Activated T-helper 1 cell treated with anti-CD3 and anti-CD28 coated beads, Interleukin-2, amount 50 U/mL, for 16 hours (primary cell): ENCODE data around the gene SAMD1.

Experiments used
- DNase-seq, 2 donors: peaks; one replicate each; pipeline ENCODE4 v3.0.0-alpha.2; 2020; ENCODE audit warnings: low read depth in 1 of 2, low spot score in 1 of 2

The SAMD1 gene

DNA sequence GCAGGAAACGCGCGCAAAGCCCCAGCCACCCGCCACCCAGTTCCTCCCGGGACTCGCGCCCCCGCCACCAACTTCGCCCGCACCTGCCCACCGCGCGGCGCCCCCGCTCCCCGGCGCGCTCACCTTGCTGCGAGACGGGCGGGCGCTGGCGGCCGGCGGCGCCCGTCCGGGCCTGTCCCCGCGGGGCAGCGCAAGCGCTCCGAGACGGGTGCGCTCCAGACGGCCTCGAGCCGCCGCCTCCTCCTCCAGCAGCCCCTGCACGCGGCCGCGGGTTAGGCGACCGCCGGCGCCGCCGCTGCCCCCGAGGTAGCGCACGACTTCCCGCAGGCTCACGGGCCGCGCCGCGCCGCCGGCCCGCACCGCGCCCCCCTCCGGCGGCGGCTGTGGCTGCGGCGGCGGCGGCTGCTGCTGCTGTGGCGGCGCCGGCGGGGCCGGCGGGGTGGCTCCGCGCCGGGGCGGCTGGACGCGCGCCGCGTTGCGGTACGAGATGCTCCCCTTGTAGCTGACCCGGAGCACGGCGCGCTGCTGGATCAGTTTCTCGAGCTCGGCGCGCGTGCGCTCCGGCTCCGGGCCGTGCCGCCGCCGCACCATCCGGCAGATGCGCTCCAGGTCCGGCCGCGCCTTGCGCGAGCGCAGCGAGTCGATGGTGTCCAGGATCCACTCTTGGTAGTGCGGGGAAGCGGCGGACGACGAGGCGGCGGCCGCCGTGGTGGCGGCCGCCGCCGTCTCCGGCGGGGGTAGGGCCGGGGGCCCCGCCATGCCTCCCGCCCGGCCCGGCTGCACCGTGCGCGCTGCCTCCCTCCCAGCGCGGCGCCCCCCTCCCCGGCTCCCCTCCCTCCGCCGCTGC lies 666 bp downstream of the SAMD1 start:
- no peak for DNase-seq

DNA sequence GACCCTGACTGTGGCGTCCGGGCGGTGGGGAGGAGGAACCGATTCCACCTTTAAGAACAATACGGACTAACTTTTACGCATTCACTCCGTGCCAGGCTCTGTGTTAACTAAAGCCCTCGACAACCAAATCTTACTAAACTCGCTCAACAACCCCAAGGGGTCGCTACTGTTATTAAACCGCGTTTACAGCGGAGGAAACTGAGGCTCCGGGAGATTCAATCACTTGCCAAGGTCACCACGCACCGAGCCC lies 1.2 kb downstream of the SAMD1 start:
- DNase-seq = no peak

GRCh38 chr19:14088634-14089411 lies 1.7 kb downstream of the SAMD1 start:
- DNase-seq = no peak

GRCh38 chr19:14086098-14086497 lies 4.5 kb downstream of the SAMD1 start:
- no peak for DNase-seq

GRCh38 chr19:14085309-14085995 lies 5.1 kb downstream of the SAMD1 start, which contains the start of gene C19orf67:
TSS of gene C19orf67 (minus strand) at chr19:14085783. CDS start at chr19:14085627, 156 bp downstream.
- DNase-seq = no peak

GRCh38 chr19:14082675-14082960 lies 7.9 kb downstream of the SAMD1 start:
- no peak for DNase-seq

DNA sequence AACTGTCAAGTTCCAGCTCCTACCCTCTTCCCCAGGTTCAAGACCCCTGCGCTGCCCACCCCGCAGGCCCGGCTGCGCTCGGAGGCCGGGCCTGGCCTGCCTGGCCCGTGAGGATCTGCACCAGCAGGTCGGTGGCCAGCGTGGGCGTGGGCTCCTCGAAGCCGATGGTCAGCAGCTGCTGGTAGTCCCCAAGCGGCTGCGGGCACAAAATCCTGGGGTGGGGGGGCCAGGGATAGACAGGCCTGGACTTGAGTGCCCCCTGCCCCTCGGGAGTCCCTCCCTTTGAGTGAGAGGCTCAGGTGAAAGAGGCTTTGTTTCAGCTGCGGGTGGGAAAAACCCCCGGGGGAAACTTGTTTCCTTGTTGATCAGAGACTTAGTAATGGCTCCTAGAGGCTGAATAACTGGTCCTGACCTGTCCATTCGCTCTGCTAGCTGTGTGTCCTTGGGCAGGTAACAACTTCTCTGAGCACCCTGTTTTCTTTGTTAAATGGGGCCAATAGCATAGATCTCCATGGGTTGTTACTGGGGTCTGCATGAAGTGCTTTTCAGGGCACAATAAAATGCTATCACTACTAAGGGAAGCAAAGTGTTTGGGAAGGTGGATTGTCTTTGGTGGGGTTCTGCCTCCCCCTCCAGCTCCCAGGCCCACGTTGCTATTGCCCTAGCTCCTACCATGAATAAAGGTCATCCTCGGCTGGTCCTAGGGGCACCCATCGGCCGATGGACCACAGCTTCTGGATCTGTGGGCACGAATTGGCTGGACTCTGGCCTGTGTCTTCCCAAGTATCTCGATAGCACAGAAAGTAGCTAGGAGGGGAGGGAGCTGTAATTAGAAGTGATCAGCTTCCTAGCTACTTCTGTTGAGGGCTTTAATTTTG lies 8.5 kb downstream of the SAMD1 start:
- no peak for DNase-seq

DNA sequence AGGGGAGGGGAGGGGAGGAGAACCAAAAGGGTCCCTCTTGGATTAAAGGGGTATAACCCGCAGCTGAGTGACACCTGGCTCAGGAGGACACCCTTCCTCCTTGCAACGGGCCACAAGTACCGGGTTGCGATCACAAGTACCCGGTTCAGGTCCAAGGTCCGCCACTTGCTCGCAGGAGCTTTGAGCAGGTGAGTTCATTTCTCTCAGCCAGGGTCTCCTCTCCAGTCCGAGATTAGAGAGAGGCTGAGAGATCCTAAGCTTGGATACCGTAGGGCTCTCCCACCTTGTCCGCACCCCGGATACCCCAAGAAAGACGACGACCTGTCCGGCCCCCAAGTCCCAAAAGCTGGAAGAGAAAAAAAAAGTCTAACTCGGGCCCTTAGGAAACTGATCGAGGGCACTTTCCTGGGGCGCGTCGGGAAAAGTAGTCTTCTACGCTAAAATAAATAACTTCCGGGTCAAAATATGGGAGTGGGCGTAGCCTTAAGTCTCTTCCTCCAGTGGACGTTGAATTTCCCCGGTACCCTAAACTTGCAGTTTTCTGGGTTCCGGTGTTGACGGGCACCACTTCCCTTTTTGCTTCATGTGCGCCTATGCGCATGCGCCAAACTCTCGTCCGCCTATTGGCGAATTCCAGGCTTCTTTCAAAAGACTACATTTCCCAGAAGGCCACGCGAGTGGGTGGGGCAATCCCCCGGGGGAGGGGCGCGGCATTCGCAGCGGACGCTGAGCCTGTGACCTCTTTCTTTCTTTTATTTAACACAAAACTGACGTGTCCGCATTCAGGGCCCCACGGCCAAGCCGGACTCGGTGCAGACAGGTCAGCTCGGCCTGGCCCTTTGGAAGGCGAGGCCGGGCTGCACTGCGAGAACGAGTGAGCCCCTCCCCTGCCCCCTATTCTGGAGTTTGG lies 9.4 kb downstream of the SAMD1 start:
- peak; percentile 98 for DNase-seq

GRCh38 chr19:14078411-14078810 lies 12.1 kb downstream of the SAMD1 start:
- DNase-seq = no peak

DNA sequence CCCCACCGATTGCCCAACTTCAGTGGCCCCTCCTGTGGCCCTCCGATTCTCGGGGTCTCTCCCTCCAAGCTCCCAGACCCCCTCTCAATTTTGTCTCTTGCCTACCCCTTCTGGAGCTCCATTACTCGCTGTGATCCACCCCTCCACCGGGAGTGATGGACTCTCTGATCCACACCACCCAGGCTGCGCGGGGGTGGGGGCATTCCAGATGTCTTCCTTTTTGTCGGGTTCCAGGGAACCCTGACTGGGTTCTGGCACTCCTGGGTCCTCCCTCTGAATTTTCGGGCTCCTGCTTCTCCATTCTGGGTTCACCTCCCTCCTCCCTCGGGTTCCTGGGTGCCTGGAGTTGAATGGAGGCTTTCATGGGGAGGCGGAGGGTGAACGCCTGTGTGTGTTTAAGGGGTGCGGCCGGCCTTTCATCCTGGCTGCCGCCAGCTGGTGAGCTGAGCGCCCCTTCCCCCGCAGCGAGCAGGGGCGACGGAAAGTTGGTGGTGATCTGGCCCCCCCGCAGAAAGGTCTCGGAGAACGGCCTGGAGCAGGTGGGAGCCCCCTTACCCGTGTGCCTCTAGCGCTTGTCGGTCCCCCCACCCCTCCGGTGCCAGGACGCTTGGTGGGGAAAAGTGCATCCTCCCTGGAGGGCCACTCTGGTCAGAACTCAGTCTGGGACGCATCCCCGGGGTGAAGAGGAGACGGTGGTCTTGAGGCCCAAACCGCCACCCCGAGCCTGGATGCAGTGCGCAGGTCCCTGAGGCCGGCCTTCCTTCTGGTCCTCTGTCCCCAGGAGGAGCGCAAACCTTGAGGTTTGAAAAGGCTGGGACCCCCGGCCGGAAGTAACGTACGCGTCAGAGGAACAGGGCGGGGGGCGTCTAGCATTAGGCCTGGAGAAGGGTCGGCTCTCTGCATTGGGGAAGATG lies 16.4 kb downstream of the SAMD1 start:
- no peak for DNase-seq

DNA sequence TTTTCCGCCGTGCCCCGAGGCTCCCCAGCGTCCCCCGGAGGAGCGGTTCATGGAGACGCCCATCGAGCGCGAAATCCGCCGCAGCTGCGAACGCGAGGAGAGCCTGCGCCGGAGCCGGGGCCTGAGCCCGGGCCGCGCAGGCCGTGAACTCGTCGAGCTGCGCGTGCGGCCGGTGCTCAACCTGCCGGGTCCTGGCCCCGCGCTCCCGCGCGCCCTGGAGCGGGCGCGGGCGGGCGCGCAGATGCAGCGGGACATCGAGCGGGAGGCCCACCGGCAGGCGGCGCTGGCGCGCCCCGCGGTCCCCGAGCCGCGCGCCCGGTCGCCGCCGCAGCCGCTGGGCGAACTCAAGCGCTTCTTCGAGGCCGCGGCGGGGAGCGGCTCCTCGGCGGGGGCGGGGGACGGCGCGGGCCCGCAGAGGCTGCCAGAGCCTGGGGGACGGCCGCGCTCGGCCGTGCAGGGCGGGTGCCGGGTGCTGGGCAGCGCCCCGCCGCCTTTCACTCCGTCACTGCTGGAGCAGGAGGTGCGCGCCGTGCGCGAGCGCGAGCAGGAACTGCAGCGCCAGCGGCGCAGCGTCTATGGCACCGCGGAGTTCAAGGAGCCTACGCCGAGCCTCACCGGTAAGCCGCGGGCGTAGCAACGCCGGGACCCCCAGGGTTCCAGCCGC lies 17.2 kb downstream of the SAMD1 start:
- DNase-seq = peak; percentile 52 to 68

DNA sequence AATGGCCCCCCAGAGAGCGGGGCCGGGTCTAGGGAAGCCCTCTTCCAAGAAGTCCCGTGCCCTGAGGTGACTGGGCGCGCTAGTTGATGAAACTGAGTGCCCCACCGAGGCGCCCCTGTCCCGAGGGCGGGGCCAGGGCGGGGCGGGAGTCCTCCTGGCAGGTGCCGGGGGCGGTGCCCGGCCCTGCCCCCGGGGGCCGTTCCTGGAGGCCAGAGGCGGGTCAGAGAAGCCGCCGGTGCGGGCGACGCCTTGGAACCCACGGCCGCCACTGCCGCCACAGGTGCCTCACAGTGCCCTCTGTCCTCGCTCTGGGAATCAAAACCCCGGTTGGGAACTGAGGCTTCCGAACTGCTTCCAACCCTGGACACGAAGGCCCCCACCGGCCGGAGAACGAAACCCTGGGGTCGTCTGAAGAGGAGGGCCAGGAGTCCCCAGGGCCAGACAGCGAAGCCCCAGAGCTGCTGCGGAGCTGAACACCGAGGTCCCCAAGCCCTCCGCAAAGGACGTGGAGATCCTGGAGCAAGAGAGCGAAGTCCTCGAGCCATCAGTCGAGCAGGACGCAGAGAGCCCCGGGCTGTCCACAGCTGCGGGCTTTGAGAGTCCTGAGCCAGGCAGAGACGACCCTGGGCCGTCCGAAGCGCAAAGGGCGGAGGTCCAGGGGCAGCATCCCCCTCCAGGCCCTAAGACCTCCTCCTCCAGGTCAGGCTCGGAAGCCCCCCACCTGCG lies 17.9 kb downstream of the SAMD1 start, which contains the start of gene MISP3:
MISP3 (plus strand) TSS at position 252 of the 726 bp plus-strand sequence. CDS start 524 bp downstream, outside the sequence.
- no peak for DNase-seq

GRCh38 chr19:14070268-14071050 lies 20.1 kb downstream of the SAMD1 start:
- DNase-seq = no peak

GRCh38 chr19:14066134-14066533 lies 24.4 kb downstream of the SAMD1 start:
- DNase-seq = no peak

DNA sequence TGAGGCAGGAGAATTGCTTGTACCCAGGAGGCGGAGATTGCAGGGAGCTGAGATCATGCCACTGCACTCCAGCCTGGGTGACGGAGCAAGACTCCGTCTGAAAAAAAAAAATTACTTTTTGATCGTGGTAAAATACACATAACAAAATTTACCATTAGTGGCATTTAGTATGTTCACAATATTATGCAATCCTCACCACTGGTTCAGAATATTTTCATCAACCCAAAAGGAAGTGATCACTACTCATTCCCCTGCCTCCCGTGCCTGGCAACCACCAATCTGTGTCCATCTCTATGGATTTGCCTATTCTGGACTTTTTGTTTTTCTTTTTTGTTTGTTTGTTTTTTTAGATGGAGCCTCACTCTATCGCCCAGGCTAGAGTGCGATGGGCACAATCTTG lies 27.4 kb downstream of the SAMD1 start:
- no peak for DNase-seq

DNA sequence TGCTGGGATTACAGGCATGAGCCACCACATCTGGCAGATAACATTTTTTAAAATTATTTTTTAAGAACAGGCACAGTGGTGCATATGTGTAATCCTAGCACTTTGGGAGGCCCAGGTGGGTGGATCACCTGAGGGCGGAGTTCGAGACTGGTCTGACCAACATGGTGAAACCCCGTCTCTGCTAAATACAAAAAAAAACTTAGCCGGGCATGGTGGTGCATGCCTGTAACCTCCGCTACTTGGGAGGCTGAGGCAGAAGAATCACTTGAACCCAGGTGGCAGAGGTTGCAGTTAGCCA lies 28.0 kb downstream of the SAMD1 start:
- DNase-seq = no peak
